K562 (cell line): ENCODE measurements around the gene AGRP.

Experiments
- CTCF ChIP-seq, 3 experiments: IDR thresholded peaks in 2 of 3; conservative IDR thresholded peaks in 1 of 3; 2 replicates each; pipeline ENCODE4 v1.5.1; 2011 to 2012; ENCODE audit warnings: low read length in 3 of 3, mild to moderate bottlenecking in 3 of 3, control low read depth in 2 of 3, improper control_type of control experiment in 1 of 3, inconsistent platforms in 1 of 3, low read depth in 1 of 3, mixed read lengths in 1 of 3, moderate library complexity in 1 of 3; ENCODE audit not compliant: insufficient read depth in 2 of 3
- POLR2A ChIP-seq: fragments of 450-650 bp; conservative IDR thresholded peaks from 2 replicates; pipeline ENCODE4 v1.6.1; 2016
- SP2 ChIP-seq: IDR thresholded peaks from 2 replicates; pipeline ENCODE4 v1.6.1; 2011; ENCODE audit warnings: mild to moderate bottlenecking, low read depth, low read length, moderate library complexity; ENCODE audit not compliant: poor library complexity, severe bottlenecking; ENCODE audit errors: extremely low read depth
- TAF15 ChIP-seq: fragments of 200-400 bp; formaldehyde crosslinking; IDR thresholded peaks from 2 replicates; pipeline ENCODE4 v1.6.1; 2017; ENCODE audit warnings: mild to moderate bottlenecking, low read depth, low read length, moderate library complexity
- ZBTB1 ChIP-seq: sonication (generic); formaldehyde crosslinking; IDR thresholded peaks from 2 replicates; pipeline ENCODE4 v1.8.1; 2023; ENCODE audit warnings: missing genetic modification reagents, low read depth, mild to moderate bottlenecking, borderline replicate concordance
- ZNF561 ChIP-seq: fragments of 450-650 bp; formaldehyde crosslinking; conservative IDR thresholded peaks from 2 replicates; pipeline ENCODE4 v1.4.0; 2020; ENCODE audit warnings: mild to moderate bottlenecking, moderate library complexity

GRCh38 chr16:67459066-67459860 is 24.1 kb downstream of the AGRP start:
- TF ChIP-seq POLR2A (no peak), ZNF561 (CRISPR knock-in tag) (no peak), CTCF (IDR thresholded peaks at IDR 0.05 in 2 of 3, conservative IDR thresholded peaks at IDR 0.05 in 1 of 3; ENCODE audit: insufficient read depth in 2 of 3, low read depth in 1 of 3, low read length in 3 of 3) (no peak), SP2 (no peak), TAF15 (no peak), ZBTB1 (no peak)
